ENCODE measurements around the gene NRG4.
"Not testable (repeated sequence)": the region's sequence is repeated elsewhere in the genome, so short reads cannot be mapped to it uniquely, and the experiment has no call there.

NRG4 gene

DNA sequence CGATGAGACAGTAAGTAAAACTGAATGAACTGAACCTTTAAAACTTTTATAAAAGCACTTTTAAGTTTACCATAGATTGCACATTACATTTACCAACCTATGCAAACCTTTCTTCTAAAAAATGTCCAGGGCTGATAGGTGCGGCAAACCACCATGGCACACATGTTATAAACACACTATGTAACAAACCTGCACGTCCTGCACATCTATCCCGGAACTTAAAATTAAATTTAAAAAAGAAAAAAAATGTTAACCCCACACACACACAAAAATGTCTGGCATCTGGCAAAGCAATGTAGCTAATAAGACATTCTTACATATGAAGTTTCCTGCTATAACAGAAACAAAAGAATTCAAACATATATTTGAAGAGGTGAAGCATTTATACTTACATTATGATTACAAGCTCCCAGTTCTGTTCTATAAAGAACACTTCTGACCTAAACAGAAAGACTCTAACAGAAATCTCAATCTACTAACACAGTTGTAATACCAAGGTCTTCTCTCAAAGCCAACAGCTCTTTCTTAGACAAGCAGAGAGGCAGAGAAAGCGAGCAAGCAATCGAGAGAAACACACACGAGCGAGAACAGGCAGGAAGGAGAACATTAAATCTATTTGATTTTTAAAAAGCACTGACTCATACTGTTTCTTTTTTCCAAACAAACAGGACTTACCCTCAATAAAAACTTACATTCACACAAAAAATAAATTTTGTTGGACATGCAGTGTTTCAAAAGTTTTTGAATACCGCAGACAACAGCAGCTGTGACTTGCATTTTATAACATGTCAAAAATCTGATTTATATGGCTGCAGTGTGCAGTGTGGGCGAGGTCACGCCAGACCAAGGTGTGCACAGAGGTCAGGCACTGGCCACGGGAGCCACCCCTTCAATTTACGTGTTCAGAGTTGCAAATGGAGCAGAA, at the start of gene NRG4:
TSS of gene NRG4 (minus strand) at position 798 of the 925 bp plus-strand sequence. CDS start 1,194 bp downstream, outside the sequence.
- DNase-seq (ENCODE audit: low read depth), result no peak
- H3K4me3 ChIP-seq (ENCODE audit: low read depth, low read length), result peak within 1 kb of the TSS; percentile 7

- no peak for DNase-seq (ENCODE audit: low read depth)
- no peak overlapping the region for H3K4me3 ChIP-seq (ENCODE audit: low read depth, low read length)
Observed at GRCh38 chr15:76061700-76062099, 49.5 kb upstream of the NRG4 start.

GRCh38 chr15:76060118-76060989, 48.1 kb upstream of the NRG4 start:
- peak overlapping the region; percentile 50 for H3K4me3 ChIP-seq (ENCODE audit: low read depth, low read length)
- DNase-seq (ENCODE audit: low read depth), result no peak

DNA sequence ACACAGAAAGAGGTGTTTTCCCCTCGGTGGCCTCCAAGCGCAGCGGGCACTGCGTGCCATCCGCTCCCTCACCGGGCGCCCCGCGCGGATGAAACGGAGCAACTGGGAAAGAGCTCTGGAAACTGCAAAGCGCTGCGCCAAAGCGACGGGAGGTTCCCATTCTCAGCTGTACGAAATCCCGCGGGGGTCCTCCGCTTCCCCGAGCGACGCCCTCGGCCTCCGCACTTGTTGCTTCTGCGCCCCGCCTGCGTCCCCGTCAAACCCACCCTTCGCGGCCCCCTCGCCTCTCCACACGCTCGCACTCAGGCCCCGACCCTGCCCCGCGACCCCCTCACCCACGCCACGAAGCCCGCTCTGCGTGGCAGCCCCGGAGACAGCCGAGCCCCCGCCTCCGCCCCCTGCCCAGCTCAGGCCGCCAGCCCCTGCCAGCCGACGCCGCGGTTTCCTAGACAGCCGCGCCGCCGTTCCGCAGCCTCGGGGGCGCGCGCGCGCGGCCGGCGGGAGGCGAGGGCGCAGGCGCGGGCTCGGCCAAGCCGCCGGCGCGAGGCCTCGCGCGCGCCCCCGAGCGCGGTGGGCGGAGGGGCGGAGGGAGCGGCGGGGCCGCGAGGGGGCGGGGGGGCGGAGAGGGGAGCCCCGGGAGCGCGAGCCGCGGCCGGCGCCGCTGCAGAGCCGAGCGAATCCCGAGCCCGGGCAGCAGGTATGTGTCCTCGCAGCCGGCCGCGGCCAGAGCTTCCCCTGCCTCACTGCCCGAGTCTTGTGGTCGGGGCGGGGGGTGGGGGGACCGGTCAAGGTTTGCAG, 47.3 kb upstream of the NRG4 start, which contains the start of gene TMEM266:
TSS of gene TMEM266 (plus strand) at position 666 of the 798 bp plus-strand sequence. CDS start 74,279 bp downstream, outside the sequence.
- H3K4me3 ChIP-seq (ENCODE audit: low read depth, low read length), result peak within 1 kb of the TSS; percentile 60

GRCh38 chr15:76058714-76059319, 46.6 kb upstream of the NRG4 start:
- no peak for DNase-seq (ENCODE audit: low read depth)
- H3K4me3 ChIP-seq (ENCODE audit: low read depth, low read length), result peak overlapping the region; percentile 60

More for the DNA sequence above, 47.3 kb upstream of the NRG4 start, which contains the start of gene TMEM266:
- DNase-seq (ENCODE audit: low read depth), result no peak

DNA sequence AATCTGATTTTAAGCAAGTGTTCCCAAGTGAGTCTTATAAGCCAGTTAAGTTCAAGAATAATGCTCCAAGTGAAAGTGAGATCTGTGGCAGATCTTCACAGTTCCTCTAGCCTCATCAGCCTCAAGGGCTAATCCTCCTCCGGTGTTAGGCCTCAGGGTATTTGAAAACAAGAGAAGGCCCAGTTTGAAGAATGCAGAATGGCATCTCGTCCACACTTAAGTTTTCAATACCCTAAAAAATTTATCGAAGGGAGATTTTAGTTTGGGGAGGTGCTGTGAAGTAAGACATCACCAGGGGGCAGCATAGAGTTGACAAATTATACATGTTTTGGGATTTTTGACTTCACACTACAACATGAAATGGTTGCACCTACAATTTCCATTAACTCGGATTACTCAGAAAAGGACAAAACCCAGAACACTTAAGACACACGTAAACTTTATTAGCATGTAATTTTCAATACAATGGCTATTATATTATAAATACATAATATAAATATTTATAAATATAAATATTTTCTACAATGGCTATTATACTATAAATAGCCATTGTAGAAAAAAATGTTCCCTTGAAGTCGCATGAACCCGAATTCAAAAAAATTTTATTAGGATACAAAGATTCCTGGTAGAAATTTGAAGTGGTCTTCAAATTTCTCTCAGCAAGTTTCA, 45.2 kb upstream of the NRG4 start:
- H3K4me3 ChIP-seq (ENCODE audit: low read depth, low read length), result peak overlapping the region; percentile 20
- no peak for DNase-seq (ENCODE audit: low read depth)

DNA sequence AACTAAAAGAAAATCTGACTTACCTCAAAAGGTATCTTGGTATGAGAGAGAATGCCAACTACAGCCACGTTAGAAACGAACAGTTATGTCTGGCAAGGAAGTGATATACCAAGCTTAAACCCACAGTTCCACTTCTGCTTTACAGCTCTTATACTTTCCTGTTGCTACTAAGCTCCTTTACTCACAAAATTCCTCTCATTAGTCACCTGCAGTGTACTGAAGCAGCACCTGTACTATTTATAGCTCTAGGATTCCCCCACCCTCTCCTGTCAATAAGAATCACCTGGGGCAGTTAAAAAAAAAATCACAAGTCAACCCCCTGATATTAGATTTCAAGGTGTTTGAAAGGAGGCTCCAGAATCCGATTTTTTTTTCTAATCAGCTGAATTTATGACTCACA, 44.7 kb upstream of the NRG4 start:
- DNase-seq (ENCODE audit: low read depth), result no peak
- no peak overlapping the region for H3K4me3 ChIP-seq (ENCODE audit: low read depth, low read length)

DNA sequence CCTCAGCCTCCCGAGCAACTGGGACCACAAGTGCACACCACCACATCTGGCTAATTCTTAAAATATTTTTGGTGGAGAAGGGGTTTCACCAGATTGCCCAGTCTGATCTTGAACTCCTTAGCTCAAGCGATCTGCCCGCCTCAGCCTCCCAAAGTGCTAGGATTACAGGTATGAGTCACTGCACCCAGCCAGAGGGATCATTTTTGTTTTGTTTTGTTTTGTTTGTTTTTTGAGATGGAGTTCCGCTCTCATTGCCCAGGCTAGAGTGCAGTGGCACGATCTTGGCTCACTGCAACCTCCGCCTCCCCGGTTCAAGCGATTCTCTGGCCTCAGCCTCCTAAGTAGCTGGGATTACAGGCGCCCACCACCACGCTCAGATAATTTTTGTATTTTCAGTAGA, 42.0 kb upstream of the NRG4 start:
- H3K4me3 ChIP-seq (ENCODE audit: low read depth, low read length), result not testable (repeated sequence)

GRCh38 chr15:76038512-76038911, 26.3 kb upstream of the NRG4 start:
- DNase-seq (ENCODE audit: low read depth), result no peak

More for the DNA sequence above, 42.0 kb upstream of the NRG4 start:
- DNase-seq (ENCODE audit: low read depth), result not testable (repeated sequence)

GRCh38 chr15:76035593-76035992, 23.4 kb upstream of the NRG4 start:
- no peak for DNase-seq (ENCODE audit: low read depth)
- no peak overlapping the region for H3K4me3 ChIP-seq (ENCODE audit: low read depth, low read length)

More at GRCh38 chr15:76038512-76038911, 26.3 kb upstream of the NRG4 start:
- no peak overlapping the region for H3K4me3 ChIP-seq (ENCODE audit: low read depth, low read length)

DNA sequence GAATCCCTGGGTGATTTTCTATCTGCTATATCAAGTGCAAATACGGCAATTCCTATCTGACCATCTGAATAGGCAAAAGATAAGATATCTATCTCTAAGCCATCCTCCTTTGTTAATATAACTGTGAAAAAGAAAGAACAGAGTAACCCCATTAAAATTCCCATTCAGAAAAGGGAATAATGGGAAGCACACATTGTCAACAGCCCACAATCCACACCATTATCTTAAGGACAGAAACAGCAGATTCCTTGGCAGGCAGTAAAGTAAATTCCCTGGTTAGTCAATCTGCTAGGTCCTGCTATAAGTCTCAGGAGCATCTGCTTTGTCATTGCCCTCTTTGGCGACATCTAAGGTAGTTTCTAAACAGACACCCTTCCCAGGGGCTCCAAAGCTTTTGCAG, 21.9 kb upstream of the NRG4 start:
- DNase-seq (ENCODE audit: low read depth), result no peak
- H3K4me3 ChIP-seq (ENCODE audit: low read depth, low read length), result no peak overlapping the region

DNA sequence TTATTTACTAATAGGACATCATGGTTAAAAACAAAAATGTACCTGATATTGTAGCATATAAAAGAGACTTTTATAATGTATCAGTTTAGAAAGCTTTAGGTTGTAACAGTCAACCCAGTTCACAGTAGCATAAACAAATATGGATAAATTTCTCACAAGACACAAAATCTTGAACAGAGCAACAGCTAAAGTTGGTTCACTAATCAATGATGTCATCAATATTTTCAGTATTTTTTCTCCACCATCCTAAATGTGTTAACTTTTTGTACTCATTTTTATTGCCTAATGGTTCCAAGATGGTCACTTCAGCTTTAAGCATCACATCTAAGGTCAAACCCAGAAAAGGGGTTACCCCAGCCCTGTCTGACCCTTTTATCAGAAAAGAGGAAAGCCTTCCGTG, 21.2 kb upstream of the NRG4 start:
- DNase-seq (ENCODE audit: low read depth), result no peak
- no peak overlapping the region for H3K4me3 ChIP-seq (ENCODE audit: low read depth, low read length)

DNA sequence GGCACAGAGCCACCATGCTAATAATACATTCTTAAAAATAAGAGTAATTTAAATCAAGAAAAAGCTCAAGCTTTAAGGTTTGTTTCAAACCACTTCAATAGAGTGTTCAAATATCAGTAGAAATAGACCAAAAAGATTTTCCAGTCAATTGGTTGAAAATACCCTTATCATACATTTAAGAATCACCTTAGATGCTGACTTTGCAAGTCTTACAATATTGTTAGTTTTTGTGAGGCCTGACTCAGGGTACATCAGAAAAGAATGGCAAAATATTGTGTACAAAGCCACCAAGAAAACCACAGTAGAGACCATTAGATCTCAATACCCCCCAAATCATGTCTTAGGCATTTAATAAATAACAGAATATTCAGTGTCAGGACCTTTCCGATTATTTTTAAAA, 19.8 kb upstream of the NRG4 start:
- no peak for DNase-seq (ENCODE audit: low read depth)
- no peak overlapping the region for H3K4me3 ChIP-seq (ENCODE audit: low read depth, low read length)

- no peak overlapping the region for H3K4me3 ChIP-seq (ENCODE audit: low read depth, low read length)
Observed at GRCh38 chr15:76024021-76024768, 12.0 kb upstream of the NRG4 start.

DNA sequence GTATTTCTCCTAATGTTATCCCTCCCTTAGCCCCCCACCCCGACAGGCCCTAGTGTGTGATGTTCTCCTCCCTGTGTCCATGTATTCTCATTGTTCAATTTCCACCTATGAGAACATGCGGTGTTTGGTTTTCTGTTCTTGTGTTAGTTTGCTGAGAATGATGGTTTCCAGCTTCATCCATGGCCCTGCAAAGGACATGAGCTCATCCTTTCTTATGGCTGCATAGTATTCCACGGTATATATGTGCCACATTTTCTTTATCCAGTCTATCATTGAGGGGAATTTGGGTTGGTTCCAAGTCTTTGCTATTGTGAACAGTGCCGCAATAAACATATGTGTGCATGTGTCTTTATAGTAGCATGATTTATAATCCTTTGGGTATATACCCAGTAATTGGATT, 1.2 kb upstream of the NRG4 start:
- H3K4me3 ChIP-seq (ENCODE audit: low read depth, low read length), result not testable (repeated sequence)

More at GRCh38 chr15:76024021-76024768, 12.0 kb upstream of the NRG4 start:
- no peak for DNase-seq (ENCODE audit: low read depth)

DNA sequence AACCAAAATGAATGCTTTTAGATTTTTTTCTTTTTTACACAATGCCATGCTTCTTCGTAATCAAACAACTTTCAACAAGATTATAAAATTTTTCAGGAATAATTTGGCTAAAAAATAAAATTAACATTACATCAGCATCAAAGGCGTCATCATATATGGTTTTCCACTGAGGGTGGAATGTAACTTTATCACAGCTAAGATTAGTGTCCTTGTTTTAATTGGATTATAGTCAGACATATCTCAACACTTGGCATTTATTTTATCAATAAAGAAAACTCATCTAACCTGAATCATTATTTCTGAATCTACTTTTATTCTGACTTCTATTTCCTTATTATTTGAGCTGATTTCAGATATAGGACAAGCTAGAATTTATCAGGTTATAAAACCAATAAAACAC, 1.6 kb downstream of the NRG4 start:
- DNase-seq (ENCODE audit: low read depth), result no peak

More for the DNA sequence above, 1.2 kb upstream of the NRG4 start:
- DNase-seq (ENCODE audit: low read depth), result not testable (repeated sequence)

DNA sequence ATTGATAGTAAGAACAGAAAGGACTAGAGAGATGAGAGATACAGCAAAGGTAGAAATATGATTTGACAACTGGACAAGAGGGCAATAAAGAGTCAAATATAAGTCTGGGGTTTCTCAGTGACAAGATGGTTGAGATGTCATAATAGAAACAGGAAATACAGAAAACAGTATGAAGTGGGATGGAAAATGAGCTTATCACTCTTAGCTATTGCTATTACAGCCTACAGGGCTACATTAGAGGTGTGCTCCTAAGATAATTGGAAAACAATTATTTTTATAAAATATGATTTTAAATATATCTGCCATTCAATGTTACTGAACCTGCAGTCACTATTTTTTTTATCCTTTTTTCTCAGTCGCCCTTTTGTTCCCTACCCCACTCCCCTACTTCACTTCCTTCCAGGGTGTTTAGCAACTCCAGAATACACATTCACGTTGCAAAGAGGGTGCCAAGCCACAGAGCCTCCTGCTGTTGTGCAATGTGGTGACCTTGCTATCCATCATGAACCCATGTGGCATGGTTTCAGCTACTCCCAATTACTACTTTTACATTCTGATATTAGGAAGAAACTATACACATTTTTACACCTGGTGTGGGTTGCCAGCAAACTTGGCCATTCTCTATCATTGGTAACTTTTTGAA, 6.0 kb downstream of the NRG4 start:
- DNase-seq (ENCODE audit: low read depth), result peak; percentile 27
- H3K4me3 ChIP-seq (ENCODE audit: low read depth, low read length), result no peak overlapping the region

More for the DNA sequence above, 1.6 kb downstream of the NRG4 start:
- no peak overlapping the region for H3K4me3 ChIP-seq (ENCODE audit: low read depth, low read length)
